ENCODE data around the gene CARD14. TPM values are rescaled to one million over a fixed set of nuclear protein-coding genes. Genes with fewer than 3 reads are reported as not detected.
"Not testable (repeated sequence)": the region's sequence is repeated elsewhere in the genome, so short reads cannot be mapped to it uniquely, and the experiment has no call there.

CARD14 gene
- total RNA-seq, 1 experiment from 2014 or later: 0.62 TPM

- DNase-seq (ENCODE audit: extremely low read depth, low read depth): peak; percentile 99
Measured at GRCh38 chr17:80147035-80147822, 22.6 kb upstream of the CARD14 start, which contains the start of gene EIF4A3. EIF4A3 (minus strand) TSS chr17:80147128; CDS start chr17:80146961, 167 bp downstream.

GRCh38 chr17:80151333-80151732 is 18.5 kb upstream of the CARD14 start:
- DNase-seq (ENCODE audit: extremely low read depth, low read depth): no peak

GRCh38 chr17:80152081-80152702 is 17.6 kb upstream of the CARD14 start:
- no peak for DNase-seq (ENCODE audit: extremely low read depth, low read depth)

GRCh38 chr17:80153004-80153403 is 16.8 kb upstream of the CARD14 start:
- DNase-seq (ENCODE audit: extremely low read depth, low read depth): no peak

- DNase-seq (ENCODE audit: extremely low read depth, low read depth): no peak
Measured at GRCh38 chr17:80154166-80154565, 15.7 kb upstream of the CARD14 start.

GRCh38 chr17:80155600-80155999 is 14.2 kb upstream of the CARD14 start:
- DNase-seq (ENCODE audit: extremely low read depth, low read depth): not testable (repeated sequence)

GRCh38 chr17:80158846-80159245 is 11.0 kb upstream of the CARD14 start:
- no peak for DNase-seq (ENCODE audit: extremely low read depth, low read depth)

GRCh38 chr17:80160536-80160935 is 9.3 kb upstream of the CARD14 start:
- no peak for DNase-seq (ENCODE audit: extremely low read depth, low read depth)

- DNase-seq (ENCODE audit: extremely low read depth, low read depth): no peak
Measured at GRCh38 chr17:80163336-80163735, 6.5 kb upstream of the CARD14 start.

GRCh38 chr17:80164185-80164584 is 5.6 kb upstream of the CARD14 start:
- DNase-seq (ENCODE audit: extremely low read depth, low read depth): no peak

GRCh38 chr17:80166446-80166845 is 3.4 kb upstream of the CARD14 start:
- DNase-seq (ENCODE audit: extremely low read depth, low read depth): no peak

GRCh38 chr17:80168371-80168770 is 1.5 kb upstream of the CARD14 start:
- DNase-seq (ENCODE audit: extremely low read depth, low read depth): no peak

- DNase-seq (ENCODE audit: extremely low read depth, low read depth): no peak
Measured at GRCh38 chr17:80169107-80169506, 723 bp upstream of the CARD14 start.

GRCh38 chr17:80171681-80172080 is 1.9 kb downstream of the CARD14 start:
- DNase-seq (ENCODE audit: extremely low read depth, low read depth): no peak

GRCh38 chr17:80173126-80173525 is 3.3 kb downstream of the CARD14 start:
- DNase-seq (ENCODE audit: extremely low read depth, low read depth): no peak

GRCh38 chr17:80173916-80174315 is 4.1 kb downstream of the CARD14 start:
- no peak for DNase-seq (ENCODE audit: extremely low read depth, low read depth)

- DNase-seq (ENCODE audit: extremely low read depth, low read depth): no peak
Measured at GRCh38 chr17:80176757-80177156, 6.9 kb downstream of the CARD14 start.

GRCh38 chr17:80177986-80178595 is 8.3 kb downstream of the CARD14 start:
- DNase-seq (ENCODE audit: extremely low read depth, low read depth): no peak

GRCh38 chr17:80180192-80180591 is 10.4 kb downstream of the CARD14 start:
- DNase-seq (ENCODE audit: extremely low read depth, low read depth): no peak

- no peak for DNase-seq (ENCODE audit: extremely low read depth, low read depth)
Measured at GRCh38 chr17:80181431-80181830, 11.6 kb downstream of the CARD14 start.

- no peak for DNase-seq (ENCODE audit: extremely low read depth, low read depth)
Measured at GRCh38 chr17:80182118-80182844, 12.5 kb downstream of the CARD14 start.
